GM06990 (cell line): ENCODE data around the gene HDAC4.

Experiments used
- DNase-seq: peaks from one replicate; pipeline ENCODE4 v3.0.0-alpha.2; 2011; ENCODE audit not compliant: insufficient read length; ENCODE audit errors: extremely low read depth
- H3K27me3 ChIP-seq: replicated peaks from 2 replicates; pipeline ENCODE4 v1.6.0; 2011; ENCODE audit warnings: low read length; ENCODE audit not compliant: control insufficient read depth, insufficient read depth
- H3K36me3 ChIP-seq: 2 replicates; pipeline ENCODE4 v1.5.1; 2011; ENCODE audit warnings: low read length; ENCODE audit not compliant: control insufficient read depth, insufficient read depth
- H3K4me3 ChIP-seq: replicated peaks from 2 replicates; pipeline ENCODE4 v1.5.1; 2011; ENCODE audit warnings: low read depth, mild to moderate bottlenecking, control low read depth, low read length
- CTCF ChIP-seq: IDR thresholded peaks from 2 replicates; pipeline ENCODE4 v1.5.1; 2011; ENCODE audit warnings: low read length, control low read depth, mild to moderate bottlenecking, inconsistent platforms; ENCODE audit not compliant: insufficient read depth, poor library complexity, severe bottlenecking

HDAC4 gene

GRCh38 chr2:239255628-239256349 is 145.0 kb downstream of the HDAC4 start:
- no peaks in the 10 kb centered on the region for H3K36me3 ChIP-seq
- H3K27me3 ChIP-seq: peaks cover 2% of the 10 kb centered on the region; the same call in 1 of the 2 replicates
- no peak for TF ChIP-seq CTCF
- no peak overlapping the region for H3K4me3 ChIP-seq
- no peak for DNase-seq

- TF ChIP-seq CTCF: no peak
- Histone ChIP-seq H3K27me3 (peaks cover 2% of the 10 kb centered on the region; the same call in 1 of the 2 replicates), H3K4me3 (no peak overlapping the region), H3K36me3 (no peaks in the 10 kb centered on the region)
- DNase-seq: no peak
These were observed 145.6 kb downstream of the HDAC4 start for GRCh38 chr2:239255218-239255617.

GRCh38 chr2:239253701-239254436 is 147.0 kb downstream of the HDAC4 start:
- H3K36me3 ChIP-seq: no peaks in the 10 kb centered on the region
- no peak for DNase-seq
- peaks cover 2% of the 10 kb centered on the region; the same call in 1 of the 2 replicates for H3K27me3 ChIP-seq
- no peak overlapping the region for H3K4me3 ChIP-seq
- TF ChIP-seq CTCF: no peak

- TF ChIP-seq CTCF: no peak
- no peak overlapping the region for H3K4me3 ChIP-seq
- peaks cover 2% of the 10 kb centered on the region; the same call in 1 of the 2 replicates for H3K27me3 ChIP-seq
- no peaks in the 10 kb centered on the region for H3K36me3 ChIP-seq
- DNase-seq: peak; percentile 63
These were observed 147.6 kb downstream of the HDAC4 start for GRCh38 chr2:239253264-239253663.

- Histone ChIP-seq H3K36me3 (no peaks in the 10 kb centered on the region), H3K27me3 (peaks cover 2% of the 10 kb centered on the region; the same call in 1 of the 2 replicates), H3K4me3 (no peak overlapping the region)
- DNase-seq: no peak
- TF ChIP-seq CTCF: no peak
These were observed 148.0 kb downstream of the HDAC4 start for GRCh38 chr2:239252801-239253200.
